ENCODE results near the gene ZNF470. TPM values are rescaled to one million over a fixed set of nuclear protein-coding genes. Genes with fewer than 3 reads are reported as not detected.

The ZNF470 gene
- total and polyA plus RNA-seq, 2 of the 13 experiments (the other 11 are each of a cell fraction or from before 2014, with no cell fraction given) = not detected

DNA sequence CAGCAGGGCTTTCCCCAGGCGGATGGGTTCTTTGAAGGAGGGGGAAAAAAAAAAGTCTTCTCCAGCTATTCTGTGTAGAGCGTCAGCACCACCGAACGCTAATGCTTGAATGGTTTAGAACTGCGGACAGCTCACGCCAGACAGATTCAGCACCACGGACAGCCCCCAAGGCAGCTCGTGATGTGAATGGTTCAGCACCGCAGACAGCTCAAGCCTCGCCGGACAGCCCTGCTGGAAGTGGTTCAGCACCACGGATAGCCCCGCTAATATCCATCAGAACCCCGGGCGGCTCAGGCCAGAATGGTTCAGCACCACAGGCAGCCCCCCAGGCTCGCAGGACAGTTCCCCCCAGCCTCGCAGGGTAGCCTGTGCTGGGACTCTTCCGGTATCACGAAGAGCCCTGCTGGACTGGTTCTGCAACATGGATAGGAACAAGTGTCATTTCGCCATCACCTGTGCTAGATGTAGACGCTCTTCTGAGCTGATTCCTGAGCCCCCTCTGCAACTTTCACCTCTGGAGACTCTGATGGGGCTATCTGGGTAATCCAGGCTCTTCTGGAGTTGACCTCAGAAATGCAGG lies 70.8 kb downstream of the ZNF470 start (continued):
- peak; percentile 96; the same call in 1 of the 2 replicates for TF ChIP-seq ZNF782 (CRISPR knock-in tag; IDR thresholded peaks at IDR 0.05; ENCODE audit: borderline replicate concordance)
- TF ChIP-seq, protein P1, sequence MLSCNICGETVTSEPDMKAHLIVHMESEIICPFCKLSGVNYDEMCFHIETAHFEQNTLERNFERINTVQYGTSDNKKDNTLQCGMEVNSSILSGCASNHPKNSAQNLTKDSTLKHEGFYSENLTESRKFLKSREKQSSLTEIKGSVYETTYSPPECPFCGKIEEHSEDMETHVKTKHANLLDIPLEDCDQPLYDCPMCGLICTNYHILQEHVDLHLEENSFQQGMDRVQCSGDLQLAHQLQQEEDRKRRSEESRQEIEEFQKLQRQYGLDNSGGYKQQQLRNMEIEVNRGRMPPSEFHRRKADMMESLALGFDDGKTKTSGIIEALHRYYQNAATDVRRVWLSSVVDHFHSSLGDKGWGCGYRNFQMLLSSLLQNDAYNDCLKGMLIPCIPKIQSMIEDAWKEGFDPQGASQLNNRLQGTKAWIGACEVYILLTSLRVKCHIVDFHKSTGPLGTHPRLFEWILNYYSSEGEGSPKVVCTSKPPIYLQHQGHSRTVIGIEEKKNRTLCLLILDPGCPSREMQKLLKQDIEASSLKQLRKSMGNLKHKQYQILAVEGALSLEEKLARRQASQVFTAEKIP (CRISPR knock-in tag; IDR thresholded peaks at IDR 0.05; ENCODE audit: borderline replicate concordance) = no peak
- peak; percentile 100 for TF ChIP-seq ZNF589 (CRISPR knock-in tag; conservative IDR thresholded peaks at IDR 0.05)
- TF ChIP-seq, protein P2, sequence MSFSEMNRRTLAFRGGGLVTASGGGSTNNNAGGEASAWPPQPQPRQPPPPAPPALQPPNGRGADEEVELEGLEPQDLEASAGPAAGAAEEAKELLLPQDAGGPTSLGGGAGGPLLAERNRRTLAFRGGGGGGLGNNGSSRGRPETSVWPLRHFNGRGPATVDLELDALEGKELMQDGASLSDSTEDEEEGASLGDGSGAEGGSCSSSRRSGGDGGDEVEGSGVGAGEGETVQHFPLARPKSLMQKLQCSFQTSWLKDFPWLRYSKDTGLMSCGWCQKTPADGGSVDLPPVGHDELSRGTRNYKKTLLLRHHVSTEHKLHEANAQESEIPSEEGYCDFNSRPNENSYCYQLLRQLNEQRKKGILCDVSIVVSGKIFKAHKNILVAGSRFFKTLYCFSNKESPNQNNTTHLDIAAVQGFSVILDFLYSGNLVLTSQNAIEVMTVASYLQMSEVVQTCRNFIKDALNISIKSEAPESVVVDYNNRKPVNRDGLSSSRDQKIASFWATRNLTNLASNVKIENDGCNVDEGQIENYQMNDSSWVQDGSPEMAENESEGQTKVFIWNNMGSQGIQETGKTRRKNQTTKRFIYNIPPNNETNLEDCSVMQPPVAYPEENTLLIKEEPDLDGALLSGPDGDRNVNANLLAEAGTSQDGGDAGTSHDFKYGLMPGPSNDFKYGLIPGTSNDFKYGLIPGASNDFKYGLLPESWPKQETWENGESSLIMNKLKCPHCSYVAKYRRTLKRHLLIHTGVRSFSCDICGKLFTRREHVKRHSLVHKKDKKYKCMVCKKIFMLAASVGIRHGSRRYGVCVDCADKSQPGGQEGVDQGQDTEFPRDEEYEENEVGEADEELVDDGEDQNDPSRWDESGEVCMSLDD (CRISPR knock-in tag; IDR thresholded peaks at IDR 0.05; ENCODE audit: borderline replicate concordance) = peak; percentile 98
- TF ChIP-seq SNAPC2 (CRISPR knock-in tag; IDR thresholded peaks at IDR 0.05) = peak; percentile 98
- TF ChIP-seq ZFP36 (IDR thresholded peaks at IDR 0.05; ENCODE audit: borderline replicate concordance, low read depth, low read length, partially characterized antibody) = no peak
- TF ChIP-seq ZNF629 (CRISPR knock-in tag; conservative IDR thresholded peaks at IDR 0.05) = peak; percentile 82
- no peak for TF ChIP-seq RFX5 (IDR thresholded peaks at IDR 0.05; ENCODE audit: low read depth, low read length)
- TF ChIP-seq ZSCAN9 (CRISPR knock-in tag; IDR thresholded peaks at IDR 0.05; ENCODE audit: borderline replicate concordance) = peak; percentile 100
- TF ChIP-seq TRIM24 (CRISPR knock-in tag; IDR thresholded peaks at IDR 0.05) = no peak
- 0 out of 2 replicates have a peak, but pooled peaks have one; percentile 44 for TF ChIP-seq UBTF (CRISPR knock-in tag; IDR thresholded peaks at IDR 0.05)
- TF ChIP-seq HOXA7 (CRISPR knock-in tag; IDR thresholded peaks at IDR 0.05) = peak; percentile 99
- peak; percentile 100 for TF ChIP-seq ZNF790 (CRISPR knock-in tag; IDR thresholded peaks at IDR 0.05; ENCODE audit: borderline replicate concordance)
- peak; percentile 100 for TF ChIP-seq FOXO4 (CRISPR knock-in tag; conservative IDR thresholded peaks at IDR 0.05)
- TF ChIP-seq SIX4 (CRISPR knock-in tag; IDR thresholded peaks at IDR 0.05) = peak; percentile 96
- no peak for TF ChIP-seq TBL1XR1 (IDR thresholded peaks at IDR 0.05; ENCODE audit: borderline replicate concordance, low read length, partially characterized antibody)
- TF ChIP-seq, protein P3, sequence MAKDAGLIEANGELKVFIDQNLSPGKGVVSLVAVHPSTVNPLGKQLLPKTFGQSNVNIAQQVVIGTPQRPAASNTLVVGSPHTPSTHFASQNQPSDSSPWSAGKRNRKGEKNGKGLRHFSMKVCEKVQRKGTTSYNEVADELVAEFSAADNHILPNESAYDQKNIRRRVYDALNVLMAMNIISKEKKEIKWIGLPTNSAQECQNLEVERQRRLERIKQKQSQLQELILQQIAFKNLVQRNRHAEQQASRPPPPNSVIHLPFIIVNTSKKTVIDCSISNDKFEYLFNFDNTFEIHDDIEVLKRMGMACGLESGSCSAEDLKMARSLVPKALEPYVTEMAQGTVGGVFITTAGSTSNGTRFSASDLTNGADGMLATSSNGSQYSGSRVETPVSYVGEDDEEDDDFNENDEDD (CRISPR knock-in tag; IDR thresholded peaks at IDR 0.05; ENCODE audit: borderline replicate concordance) = peak; percentile 68; the same call in 1 of the 2 replicates
- peak; percentile 99 for TF ChIP-seq SMAD9 (CRISPR knock-in tag; IDR thresholded peaks at IDR 0.05)
- peak; percentile 71 for TF ChIP-seq MAX (IDR thresholded peaks at IDR 0.05)
- TF ChIP-seq NKX3-1 (CRISPR knock-in tag; IDR thresholded peaks at IDR 0.05) = peak; percentile 100
